OCI-LY3 (cell line): Measurements from ENCODE around the gene ELF2.

Experiments used
- CTCF ChIP-seq: fragments of 200-600, 300-600 bp; sonication (generic); IDR thresholded peaks from 2 replicates; pipeline ENCODE4 v1.5.1; 2014; ENCODE audit warnings: antibody characterized with exemption, low read length, low read depth
- EZH2phosphoT487 ChIP-seq: fragments of 200-600 bp; shearing (Covaris generic); IDR thresholded peaks from 2 replicates; pipeline ENCODE4 v1.6.1; 2018; ENCODE audit warnings: antibody characterized with exemption, mixed run types, low read depth

- TF ChIP-seq CTCF, result no peak
- TF ChIP-seq EZH2phosphoT487, result no peak
These were observed 53.1 kb downstream of the ELF2 start for GRCh38 chr4:139123910-139124309.
